Nephron progenitor cell (in vitro differentiated cells): Measurements from ENCODE around the gene ADAM17.

Source experiments
- DNase-seq: peaks from one replicate; pipeline ENCODE4 v3.0.0; 2021
- H3K27ac Mint-ChIP-seq: 2 replicates; pipeline ENCODE4 v1.8.0; 2021; ENCODE audit warnings: mild to moderate bottlenecking, moderate library complexity, mixed read lengths
- H3K27me3 Mint-ChIP-seq: 2 replicates; pipeline ENCODE4 v1.8.0; 2021; ENCODE audit warnings: mild to moderate bottlenecking, low read depth, mixed read lengths; ENCODE audit not compliant: poor library complexity
- H3K36me3 Mint-ChIP-seq: 2 replicates; pipeline ENCODE4 v1.8.0; 2021; ENCODE audit warnings: low read depth, mixed read lengths
- H3K4me1 Mint-ChIP-seq: 2 replicates; pipeline ENCODE4 v1.8.0; 2021; ENCODE audit warnings: mixed read lengths
- H3K4me3 Mint-ChIP-seq: 2 replicates; pipeline ENCODE4 v1.8.0; 2021; ENCODE audit warnings: mild to moderate bottlenecking, moderate library complexity, mixed read lengths
- H3K9me3 Mint-ChIP-seq: 2 replicates; pipeline ENCODE4 v1.8.0; 2021; ENCODE audit warnings: mild to moderate bottlenecking, moderate library complexity, mixed read lengths
- TF ChIP-seq, protein P1 (sequence below): fragments of 200-600 bp; sonication (generic); IDR thresholded peaks from 2 replicates; pipeline ENCODE4 v1.5.0; 2021; ENCODE audit warnings: antibody characterized with exemption

ADAM17 gene

DNA sequence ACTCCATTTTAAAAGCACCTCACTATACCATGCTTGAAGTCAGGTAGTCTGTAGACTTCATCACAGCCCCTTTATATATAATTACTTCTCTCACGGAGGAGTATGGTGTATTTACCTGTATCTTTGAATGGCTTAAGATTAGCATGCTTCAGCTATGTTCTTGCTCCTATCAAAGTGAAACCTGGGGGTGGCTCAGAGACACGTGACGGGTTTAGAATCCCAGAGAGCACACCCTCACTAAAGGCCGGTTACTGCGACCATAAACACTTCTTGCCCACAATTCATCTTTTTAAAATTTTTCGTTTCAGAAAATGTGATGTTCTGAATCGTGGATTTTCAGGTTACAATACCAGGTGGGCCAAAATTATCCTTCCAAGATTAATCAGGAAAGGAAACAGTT lies 77.7 kb downstream of the ADAM17 start:
- TF ChIP-seq, protein P1, sequence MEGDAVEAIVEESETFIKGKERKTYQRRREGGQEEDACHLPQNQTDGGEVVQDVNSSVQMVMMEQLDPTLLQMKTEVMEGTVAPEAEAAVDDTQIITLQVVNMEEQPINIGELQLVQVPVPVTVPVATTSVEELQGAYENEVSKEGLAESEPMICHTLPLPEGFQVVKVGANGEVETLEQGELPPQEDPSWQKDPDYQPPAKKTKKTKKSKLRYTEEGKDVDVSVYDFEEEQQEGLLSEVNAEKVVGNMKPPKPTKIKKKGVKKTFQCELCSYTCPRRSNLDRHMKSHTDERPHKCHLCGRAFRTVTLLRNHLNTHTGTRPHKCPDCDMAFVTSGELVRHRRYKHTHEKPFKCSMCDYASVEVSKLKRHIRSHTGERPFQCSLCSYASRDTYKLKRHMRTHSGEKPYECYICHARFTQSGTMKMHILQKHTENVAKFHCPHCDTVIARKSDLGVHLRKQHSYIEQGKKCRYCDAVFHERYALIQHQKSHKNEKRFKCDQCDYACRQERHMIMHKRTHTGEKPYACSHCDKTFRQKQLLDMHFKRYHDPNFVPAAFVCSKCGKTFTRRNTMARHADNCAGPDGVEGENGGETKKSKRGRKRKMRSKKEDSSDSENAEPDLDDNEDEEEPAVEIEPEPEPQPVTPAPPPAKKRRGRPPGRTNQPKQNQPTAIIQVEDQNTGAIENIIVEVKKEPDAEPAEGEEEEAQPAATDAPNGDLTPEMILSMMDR = no peak
- Mint-ChIP-seq H3K27ac (no peak overlapping the region), H3K4me1 (peaks cover 14% of the 10 kb centered on the region), H3K36me3 (peaks cover 41% of the 10 kb centered on the region), H3K27me3 (peaks cover 4% of the 10 kb centered on the region), H3K4me3 (no peak overlapping the region), H3K9me3 (no peaks in the 10 kb centered on the region)
- DNase-seq = no peak

DNA sequence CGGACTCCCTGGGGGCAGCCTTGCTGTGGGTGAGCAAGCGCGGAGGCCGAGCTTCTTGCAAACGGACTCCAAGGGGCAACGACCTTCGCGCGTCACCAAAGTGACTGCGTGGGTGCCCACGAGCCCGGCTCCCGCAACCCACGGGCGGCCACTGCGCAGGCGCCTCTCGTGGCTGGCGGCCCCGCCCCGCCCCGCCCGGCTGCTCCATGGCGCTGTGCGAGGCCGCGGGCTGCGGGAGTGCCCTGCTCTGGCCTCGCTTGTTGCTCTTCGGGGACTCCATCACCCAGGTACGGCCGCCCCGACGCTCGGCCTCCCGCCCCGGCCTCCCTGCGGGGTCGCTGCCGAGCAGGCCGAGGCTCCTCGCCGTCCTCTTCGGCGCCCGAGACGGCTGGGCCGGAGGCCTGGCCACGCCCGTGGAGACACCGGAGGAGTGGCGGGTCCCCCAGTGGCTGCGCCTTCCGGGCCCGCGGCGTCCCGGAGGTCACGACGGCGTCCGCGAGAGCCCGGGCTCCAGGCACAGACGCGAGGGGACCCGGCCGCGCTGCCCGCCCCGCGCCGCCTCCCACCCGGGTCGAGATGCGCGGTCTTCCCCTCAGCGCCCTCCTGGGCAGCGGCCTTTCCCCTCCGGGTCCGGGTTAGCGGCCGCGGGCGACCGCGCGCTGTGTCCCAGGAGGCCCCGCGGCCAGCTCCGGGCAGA lies 81.1 kb downstream of the ADAM17 start, which contains the start of gene IAH1:
TSS of gene IAH1 (plus strand) at position 191 of the 697 bp plus-strand sequence. CDS start at position 207, 16 bp downstream.
- H3K9me3 Mint-ChIP-seq = no peaks in the 10 kb centered on the region
- peak; percentile 52 for DNase-seq
- peaks cover 58% of the 10 kb centered on the region for H3K36me3 Mint-ChIP-seq
- peaks cover 14% of the 10 kb centered on the region for H3K4me1 Mint-ChIP-seq
- H3K4me3 Mint-ChIP-seq = peak within 1 kb of the TSS; percentile 80
- H3K27me3 Mint-ChIP-seq = peaks cover 4% of the 10 kb centered on the region
- H3K27ac Mint-ChIP-seq = peak within 1 kb of the TSS; percentile 12
- TF ChIP-seq, protein P1 = no peak

- peak overlapping the region; percentile 73 for H3K4me3 Mint-ChIP-seq
- peaks cover 54% of the 10 kb centered on the region for H3K36me3 Mint-ChIP-seq
- H3K27ac Mint-ChIP-seq = no peak overlapping the region
Measured at GRCh38 chr2:9473985-9474360, 81.7 kb downstream of the ADAM17 start.

GRCh38 chr2:9473308-9473984 lies 82.2 kb downstream of the ADAM17 start:
- peaks cover 14% of the 10 kb centered on the region for H3K4me1 Mint-ChIP-seq
- H3K36me3 Mint-ChIP-seq = peaks cover 54% of the 10 kb centered on the region
- peak overlapping the region; percentile 12 for H3K27ac Mint-ChIP-seq
- H3K27me3 Mint-ChIP-seq = peaks cover 4% of the 10 kb centered on the region
- TF ChIP-seq, protein P1 = no peak
- DNase-seq = peak; percentile 25
- no peaks in the 10 kb centered on the region for H3K9me3 Mint-ChIP-seq
- H3K4me3 Mint-ChIP-seq = peak overlapping the region; percentile 72

More at GRCh38 chr2:9473985-9474360, 81.7 kb downstream of the ADAM17 start:
- Mint-ChIP-seq H3K9me3 (no peaks in the 10 kb centered on the region), H3K4me1 (peaks cover 14% of the 10 kb centered on the region), H3K27me3 (peaks cover 4% of the 10 kb centered on the region)
- TF ChIP-seq, protein P1 = no peak
- peak; percentile 23 for DNase-seq

DNA sequence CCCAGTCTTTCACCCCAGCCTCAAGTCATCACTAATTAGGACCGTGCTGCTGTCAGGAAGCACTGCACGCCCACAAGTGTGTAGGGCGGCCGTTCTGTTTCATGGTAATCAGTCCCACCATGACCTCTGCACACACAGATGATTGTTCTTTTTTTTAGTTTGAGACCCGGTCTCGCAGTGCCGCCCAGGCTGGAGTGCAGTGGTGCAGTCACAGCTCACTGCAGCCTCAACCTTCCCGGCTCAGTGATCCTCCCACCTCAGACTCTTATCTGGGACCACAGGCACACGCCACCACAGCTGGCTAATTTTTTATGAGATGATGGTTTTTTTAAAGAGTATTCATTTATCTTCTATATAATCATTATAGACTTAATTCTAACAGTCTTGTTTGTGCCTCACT lies 83.1 kb downstream of the ADAM17 start:
- H3K27ac Mint-ChIP-seq = no peak overlapping the region
- no peak for DNase-seq
- no peaks in the 10 kb centered on the region for H3K9me3 Mint-ChIP-seq
- TF ChIP-seq, protein P1 = no peak
- H3K36me3 Mint-ChIP-seq = peaks cover 56% of the 10 kb centered on the region
- peaks cover 14% of the 10 kb centered on the region for H3K4me1 Mint-ChIP-seq
- peaks cover 4% of the 10 kb centered on the region for H3K27me3 Mint-ChIP-seq
- peak overlapping the region; percentile 72 for H3K4me3 Mint-ChIP-seq
